Measurements from ENCODE around the gene CACNA1H. TPM values are rescaled to one million over a fixed set of nuclear protein-coding genes. Genes with fewer than 3 reads are reported as not detected.

Gene CACNA1H
- total RNA-seq, 3 donors from 2014 or later (not counting 1 experiment from before 2014, with no cell fraction given), result 1.1 to 1.5 (median 1.3) TPM

DNA sequence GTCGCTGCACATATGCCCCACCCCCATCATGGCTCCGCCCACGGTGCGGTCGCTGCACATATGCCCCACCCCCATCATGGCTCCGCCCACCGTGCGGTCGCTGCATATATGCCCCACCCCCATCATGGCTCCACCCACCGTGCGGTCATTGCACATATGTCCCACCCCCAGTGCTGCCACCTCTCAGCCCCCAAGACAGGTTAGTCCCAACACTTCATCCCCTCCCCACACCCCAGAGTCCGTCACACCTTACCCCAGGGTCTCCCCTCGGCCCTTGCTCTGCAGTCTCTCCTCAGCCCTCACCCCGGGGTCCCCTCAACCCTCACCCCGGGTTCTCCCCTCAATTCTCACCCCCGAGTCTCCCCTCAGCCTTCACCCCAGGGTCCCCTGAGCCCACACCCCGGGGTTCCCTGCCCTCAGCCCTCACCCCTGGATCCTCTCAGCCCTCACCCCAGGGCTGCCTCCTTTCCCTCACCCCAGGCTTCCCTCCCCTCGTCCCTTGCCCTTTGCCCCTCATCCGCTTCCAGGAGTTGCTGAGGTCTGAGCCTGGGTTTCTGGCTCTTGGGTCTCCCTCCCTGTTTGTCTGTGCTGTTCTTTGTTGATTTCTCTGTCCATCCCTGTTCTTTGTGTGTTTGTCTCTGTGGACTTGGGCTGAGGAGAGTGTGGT, 46.6 kb downstream of the CACNA1H start:
- Mint-ChIP-seq H3K27ac (no peak overlapping the region), H3K36me3 (no peaks in the 10 kb centered on the region), H3K4me1 (no peaks in the 10 kb centered on the region), H3K4me3 (no peak overlapping the region), H3K9me3 (peaks cover 0 to 2% of the 10 kb centered on the region in 2 donors), H3K27me3 (ENCODE audit: low read depth in 2 of 2) (no peaks in the 10 kb centered on the region)
- DNase-seq (no peak), ATAC-seq (no peak)
- 91% methylated on average over 14 of the region's 19 CpGs for WGBS (ENCODE audit: insufficient coverage)
- intact Hi-C loops (cut with micrococcal nuclease), result no loop called here
- Histone ChIP-seq H3K4me3 (ENCODE audit: low read length) (no peak overlapping the region), H3K4me1 (ENCODE audit: control insufficient read depth, insufficient read depth, low read length) (no peaks in the 10 kb centered on the region), H3K36me3 (ENCODE audit: control insufficient read depth, insufficient read depth, low read length) (no peaks in the 10 kb centered on the region), H3K27ac (ENCODE audit: low read length) (no peak overlapping the region), H3K27me3 (ENCODE audit: control insufficient read depth, insufficient read depth, low read length) (no peaks in the 10 kb centered on the region), H3K9me3 (ENCODE audit: control insufficient read depth, insufficient read depth, low read length) (no peaks in the 10 kb centered on the region)
- TF ChIP-seq, protein P1, sequence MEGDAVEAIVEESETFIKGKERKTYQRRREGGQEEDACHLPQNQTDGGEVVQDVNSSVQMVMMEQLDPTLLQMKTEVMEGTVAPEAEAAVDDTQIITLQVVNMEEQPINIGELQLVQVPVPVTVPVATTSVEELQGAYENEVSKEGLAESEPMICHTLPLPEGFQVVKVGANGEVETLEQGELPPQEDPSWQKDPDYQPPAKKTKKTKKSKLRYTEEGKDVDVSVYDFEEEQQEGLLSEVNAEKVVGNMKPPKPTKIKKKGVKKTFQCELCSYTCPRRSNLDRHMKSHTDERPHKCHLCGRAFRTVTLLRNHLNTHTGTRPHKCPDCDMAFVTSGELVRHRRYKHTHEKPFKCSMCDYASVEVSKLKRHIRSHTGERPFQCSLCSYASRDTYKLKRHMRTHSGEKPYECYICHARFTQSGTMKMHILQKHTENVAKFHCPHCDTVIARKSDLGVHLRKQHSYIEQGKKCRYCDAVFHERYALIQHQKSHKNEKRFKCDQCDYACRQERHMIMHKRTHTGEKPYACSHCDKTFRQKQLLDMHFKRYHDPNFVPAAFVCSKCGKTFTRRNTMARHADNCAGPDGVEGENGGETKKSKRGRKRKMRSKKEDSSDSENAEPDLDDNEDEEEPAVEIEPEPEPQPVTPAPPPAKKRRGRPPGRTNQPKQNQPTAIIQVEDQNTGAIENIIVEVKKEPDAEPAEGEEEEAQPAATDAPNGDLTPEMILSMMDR (IDR thresholded peaks at IDR 0.05), result no peak

DNA sequence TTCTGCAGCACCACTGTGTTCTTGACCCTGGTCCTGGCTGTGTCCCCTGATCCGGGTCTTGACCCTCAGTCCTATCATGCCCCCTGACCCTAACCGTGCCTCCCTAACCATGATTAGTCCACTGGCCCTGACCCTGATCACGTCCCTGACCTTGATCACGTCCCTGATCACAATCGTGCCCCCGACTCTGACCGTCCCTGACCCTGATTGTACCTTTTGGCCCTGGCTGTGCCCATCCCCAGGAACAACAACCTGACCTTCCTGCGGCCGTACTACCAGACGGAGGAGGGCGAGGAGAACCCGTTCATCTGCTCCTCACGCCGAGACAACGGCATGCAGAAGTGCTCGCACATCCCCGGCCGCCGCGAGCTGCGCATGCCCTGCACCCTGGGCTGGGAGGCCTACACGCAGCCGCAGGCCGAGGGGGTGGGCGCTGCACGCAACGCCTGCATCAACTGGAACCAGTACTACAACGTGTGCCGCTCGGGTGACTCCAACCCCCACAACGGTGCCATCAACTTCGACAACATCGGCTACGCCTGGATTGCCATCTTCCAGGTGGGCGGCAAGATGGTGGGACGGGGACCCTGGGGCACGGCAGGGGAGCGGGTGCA, 47.2 kb downstream of the CACNA1H start:
- Mint-ChIP-seq H3K9me3 (peaks cover 0 to 2% of the 10 kb centered on the region in 2 donors), H3K4me3 (no peak overlapping the region), H3K4me1 (no peaks in the 10 kb centered on the region), H3K36me3 (no peaks in the 10 kb centered on the region), H3K27me3 (ENCODE audit: low read depth in 2 of 2) (no peaks in the 10 kb centered on the region), H3K27ac (no peak overlapping the region)
- no peak for DNase-seq
- no peak for ATAC-seq
- 96% methylated on average over 38 of the region's 38 CpGs for WGBS (ENCODE audit: insufficient coverage)
- Histone ChIP-seq H3K4me1 (ENCODE audit: control insufficient read depth, insufficient read depth, low read length) (no peaks in the 10 kb centered on the region), H3K36me3 (ENCODE audit: control insufficient read depth, insufficient read depth, low read length) (no peaks in the 10 kb centered on the region), H3K9me3 (ENCODE audit: control insufficient read depth, insufficient read depth, low read length) (no peaks in the 10 kb centered on the region), H3K27ac (ENCODE audit: low read length) (no peak overlapping the region), H3K4me3 (ENCODE audit: low read length) (no peak overlapping the region), H3K27me3 (ENCODE audit: control insufficient read depth, insufficient read depth, low read length) (no peaks in the 10 kb centered on the region)
- intact Hi-C loops (cut with micrococcal nuclease), result no loop called here
- TF ChIP-seq, protein P1 (IDR thresholded peaks at IDR 0.05), result no peak

DNA sequence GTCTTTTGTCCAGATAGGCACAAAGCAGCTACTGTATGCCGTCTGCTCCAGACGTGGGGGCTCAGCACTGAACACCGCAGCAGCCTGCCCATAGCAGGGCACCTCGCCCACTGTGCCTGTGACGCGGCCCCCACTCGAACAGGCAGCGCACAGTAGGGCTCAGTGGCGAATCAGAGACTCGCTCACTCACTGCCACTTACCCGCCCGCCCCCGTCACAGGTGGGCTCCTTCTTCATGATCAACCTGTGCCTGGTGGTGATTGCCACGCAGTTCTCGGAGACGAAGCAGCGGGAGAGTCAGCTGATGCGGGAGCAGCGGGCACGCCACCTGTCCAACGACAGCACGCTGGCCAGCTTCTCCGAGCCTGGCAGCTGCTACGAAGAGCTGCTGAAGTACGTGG, 48.5 kb downstream of the CACNA1H start:
- Mint-ChIP-seq H3K36me3 (no peaks in the 10 kb centered on the region), H3K4me3 (no peak overlapping the region), H3K27me3 (ENCODE audit: low read depth in 2 of 2) (no peaks in the 10 kb centered on the region), H3K4me1 (no peaks in the 10 kb centered on the region), H3K27ac (no peak overlapping the region), H3K9me3 (peaks cover 0 to 2% of the 10 kb centered on the region in 2 donors)
- ATAC-seq (no peak), DNase-seq (no peak)
- Histone ChIP-seq H3K27ac (ENCODE audit: low read length) (no peak overlapping the region), H3K4me3 (ENCODE audit: low read length) (no peak overlapping the region), H3K9me3 (ENCODE audit: control insufficient read depth, insufficient read depth, low read length) (no peaks in the 10 kb centered on the region), H3K27me3 (ENCODE audit: control insufficient read depth, insufficient read depth, low read length) (no peaks in the 10 kb centered on the region), H3K4me1 (ENCODE audit: control insufficient read depth, insufficient read depth, low read length) (no peaks in the 10 kb centered on the region), H3K36me3 (ENCODE audit: control insufficient read depth, insufficient read depth, low read length) (no peaks in the 10 kb centered on the region)
- 93% methylated on average over 25 of the region's 25 CpGs for WGBS (ENCODE audit: insufficient coverage)
- intact Hi-C loops (cut with micrococcal nuclease), result no loop called here
- TF ChIP-seq, protein P1 (IDR thresholded peaks at IDR 0.05), result no peak

Data from natural killer cell (primary cell).